PC-3 (cell line): ENCODE measurements around the gene RPS15A.
"Not testable (repeated sequence)": the region's sequence is repeated elsewhere in the genome, so short reads cannot be mapped to it uniquely, and the experiment has no call there.

Experiments
- EZH2 ChIP-seq: fragments of 300-600 bp; sonication (generic); IDR thresholded peaks from one replicate; pipeline ENCODE4 v1.6.1; 2017; ENCODE audit warnings: antibody characterized with exemption, mild to moderate bottlenecking, low read length; ENCODE audit not compliant: unreplicated experiment
- EZH2phosphoT487 ChIP-seq: fragments of 300-600 bp; sonication (generic); IDR thresholded peaks from 2 replicates; pipeline ENCODE4 v1.6.1; 2018; ENCODE audit warnings: mild to moderate bottlenecking, antibody characterized with exemption, low read length, borderline replicate concordance
- TF ChIP-seq, protein P1 (sequence below): fragments of 300-600 bp; sonication (generic); conservative IDR thresholded peaks from 2 replicates; pipeline ENCODE4 v1.5.1; 2017; ENCODE audit warnings: antibody characterized with exemption, low read depth, mild to moderate bottlenecking, low read length

DNA sequence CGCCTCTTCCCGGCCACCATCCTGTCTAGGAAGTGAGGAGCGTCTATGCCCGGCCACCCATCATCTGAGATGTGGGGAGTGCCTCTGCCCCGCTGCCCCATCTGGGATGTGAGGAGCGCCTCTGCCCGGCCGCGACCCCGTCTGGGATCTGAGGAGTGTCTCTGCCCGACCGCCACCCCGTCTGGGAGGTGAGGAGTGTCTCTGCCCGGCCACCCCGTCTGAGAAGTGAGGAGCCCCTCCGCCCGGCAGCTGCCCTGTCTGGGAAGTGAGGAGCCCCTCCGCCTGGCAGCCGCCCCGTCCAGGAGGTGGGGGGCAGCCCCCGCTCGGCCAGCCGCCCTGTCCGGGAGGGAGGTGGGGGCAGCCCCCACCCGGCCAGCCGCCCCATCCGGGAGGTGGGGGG is 55.9 kb downstream of the RPS15A start:
- TF ChIP-seq, protein P1, sequence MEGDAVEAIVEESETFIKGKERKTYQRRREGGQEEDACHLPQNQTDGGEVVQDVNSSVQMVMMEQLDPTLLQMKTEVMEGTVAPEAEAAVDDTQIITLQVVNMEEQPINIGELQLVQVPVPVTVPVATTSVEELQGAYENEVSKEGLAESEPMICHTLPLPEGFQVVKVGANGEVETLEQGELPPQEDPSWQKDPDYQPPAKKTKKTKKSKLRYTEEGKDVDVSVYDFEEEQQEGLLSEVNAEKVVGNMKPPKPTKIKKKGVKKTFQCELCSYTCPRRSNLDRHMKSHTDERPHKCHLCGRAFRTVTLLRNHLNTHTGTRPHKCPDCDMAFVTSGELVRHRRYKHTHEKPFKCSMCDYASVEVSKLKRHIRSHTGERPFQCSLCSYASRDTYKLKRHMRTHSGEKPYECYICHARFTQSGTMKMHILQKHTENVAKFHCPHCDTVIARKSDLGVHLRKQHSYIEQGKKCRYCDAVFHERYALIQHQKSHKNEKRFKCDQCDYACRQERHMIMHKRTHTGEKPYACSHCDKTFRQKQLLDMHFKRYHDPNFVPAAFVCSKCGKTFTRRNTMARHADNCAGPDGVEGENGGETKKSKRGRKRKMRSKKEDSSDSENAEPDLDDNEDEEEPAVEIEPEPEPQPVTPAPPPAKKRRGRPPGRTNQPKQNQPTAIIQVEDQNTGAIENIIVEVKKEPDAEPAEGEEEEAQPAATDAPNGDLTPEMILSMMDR, result not testable (repeated sequence)
- TF ChIP-seq EZH2phosphoT487, EZH2: not testable (repeated sequence)
